DMS153 treated with DMSO at 0.1 percent for 48 hours (cell line): ENCODE data around the gene DACH1.

Experiments used
- DNase-seq: peaks from one replicate; lab custom pipeline; 2025; ENCODE audit not compliant: unreplicated experiment; lab: John Stamatoyannopoulos, UW

DACH1 gene

DNA sequence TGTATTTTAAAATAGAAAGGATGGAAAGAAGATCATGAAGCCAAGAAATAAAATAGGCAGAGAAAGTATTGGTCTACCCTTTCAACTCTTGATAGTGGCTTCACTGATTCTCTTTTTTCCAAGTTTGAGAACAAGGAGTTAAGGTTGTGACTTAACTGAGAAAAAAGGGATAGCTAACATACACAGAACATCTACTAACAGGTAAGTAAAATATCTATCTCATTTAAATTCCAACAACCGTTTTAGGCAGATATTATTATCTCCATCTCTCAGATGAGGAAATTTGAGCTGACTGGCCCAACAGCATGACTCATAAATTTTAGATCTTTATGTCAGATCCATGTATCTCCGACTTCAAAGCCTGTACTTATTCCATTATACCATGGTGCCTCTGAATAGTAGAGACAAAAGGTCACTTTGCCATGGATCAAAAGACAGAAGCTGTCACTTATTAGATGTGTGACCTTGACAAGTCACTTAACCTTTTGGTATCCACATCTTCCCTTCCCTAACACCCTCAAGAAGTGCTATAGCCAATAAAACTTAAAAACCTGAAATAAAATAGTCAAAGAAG, 152.1 kb downstream of the DACH1 start:
- no peak for DNase-seq

DNA sequence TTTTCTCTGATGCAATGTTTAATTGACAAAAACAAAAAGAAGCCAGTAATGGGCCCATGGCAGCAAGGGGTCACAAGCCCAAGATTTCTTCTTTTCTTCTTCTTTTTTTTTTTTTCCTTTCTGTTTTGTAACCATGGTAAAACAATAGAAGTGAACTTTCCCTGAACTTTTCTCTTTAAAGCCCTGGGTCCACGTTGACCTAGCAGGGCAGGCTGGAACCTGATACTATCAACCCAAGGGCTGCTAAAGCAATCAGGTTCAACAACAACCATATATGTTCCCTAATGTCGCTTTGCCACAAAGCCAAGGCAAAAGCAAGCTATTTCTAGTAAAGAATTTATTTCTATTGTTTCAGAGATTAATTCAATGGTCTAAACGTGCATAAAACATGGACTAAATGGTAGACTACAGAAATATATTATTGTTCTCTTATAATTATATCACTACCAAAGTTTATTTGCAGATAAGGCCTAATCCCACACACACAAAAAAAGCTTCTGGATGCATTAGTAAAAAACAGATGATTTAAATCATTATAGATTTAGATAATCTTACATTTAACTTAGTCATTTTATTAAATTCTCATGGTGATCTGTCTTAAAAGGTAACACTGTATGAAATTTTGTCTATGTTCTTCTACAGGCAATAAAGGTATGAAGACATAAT, 153.9 kb downstream of the DACH1 start:
- DNase-seq: no peak

DNA sequence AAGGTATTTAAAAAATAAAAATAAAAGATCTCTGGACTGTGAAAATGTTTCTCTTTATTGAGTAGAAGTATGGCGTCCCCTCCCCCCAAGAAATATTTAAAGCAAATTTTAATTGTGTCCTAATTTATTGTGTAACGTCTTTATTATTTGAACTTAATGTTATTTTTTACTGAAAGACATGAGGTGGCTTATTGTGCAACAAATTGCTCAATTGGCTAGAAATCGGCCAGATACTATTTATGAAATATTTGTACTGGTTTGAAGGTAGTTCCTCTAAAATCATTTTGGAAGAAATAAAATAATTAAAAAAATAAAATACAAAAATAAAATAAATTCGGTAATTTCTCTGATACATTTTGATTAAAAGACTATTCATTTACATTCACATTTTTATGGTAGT, 162.3 kb downstream of the DACH1 start:
- no peak for DNase-seq

DNA sequence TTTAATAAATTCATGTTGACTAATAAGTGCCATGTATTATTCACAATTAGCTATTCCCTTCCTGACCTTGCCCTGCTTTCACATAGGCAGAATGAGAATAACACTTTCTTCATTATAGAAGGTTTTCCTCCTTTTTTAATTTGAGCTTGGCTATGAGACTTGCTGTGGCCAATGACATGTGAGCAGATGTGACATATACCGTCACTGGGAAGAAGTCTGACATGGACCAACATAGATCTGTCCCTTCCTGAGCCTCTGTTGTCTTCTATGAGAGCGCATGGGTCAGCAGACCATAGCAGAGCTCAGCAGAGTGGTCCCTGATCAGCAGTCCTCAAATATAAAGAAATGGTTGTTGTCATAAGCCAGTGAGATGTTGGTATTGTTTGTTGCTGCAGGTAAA, 163.9 kb downstream of the DACH1 start:
- no peak for DNase-seq

DNA sequence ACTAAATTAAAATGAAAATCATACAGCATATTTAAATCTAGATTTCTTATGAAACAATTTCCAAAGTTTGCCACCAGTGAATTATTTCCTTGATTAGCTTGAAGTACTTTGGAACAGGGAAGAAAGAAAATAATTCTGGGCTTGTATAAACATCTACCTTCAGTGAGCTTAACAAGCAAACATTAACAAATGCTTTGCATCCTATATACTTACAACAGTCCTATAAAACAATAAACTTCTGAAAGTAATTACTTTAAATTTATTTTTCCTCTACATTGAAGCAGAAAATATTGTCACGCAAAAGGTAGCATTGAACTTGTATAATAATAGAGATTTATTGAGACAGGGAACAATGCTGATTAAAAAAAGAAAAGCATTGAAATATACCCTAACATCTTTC, 164.8 kb downstream of the DACH1 start:
- no peak for DNase-seq

GRCh38 chr13:71701741-71702140, 165.3 kb downstream of the DACH1 start:
- DNase-seq: no peak

GRCh38 chr13:71699342-71699741, 167.7 kb downstream of the DACH1 start:
- DNase-seq: no peak

DNA sequence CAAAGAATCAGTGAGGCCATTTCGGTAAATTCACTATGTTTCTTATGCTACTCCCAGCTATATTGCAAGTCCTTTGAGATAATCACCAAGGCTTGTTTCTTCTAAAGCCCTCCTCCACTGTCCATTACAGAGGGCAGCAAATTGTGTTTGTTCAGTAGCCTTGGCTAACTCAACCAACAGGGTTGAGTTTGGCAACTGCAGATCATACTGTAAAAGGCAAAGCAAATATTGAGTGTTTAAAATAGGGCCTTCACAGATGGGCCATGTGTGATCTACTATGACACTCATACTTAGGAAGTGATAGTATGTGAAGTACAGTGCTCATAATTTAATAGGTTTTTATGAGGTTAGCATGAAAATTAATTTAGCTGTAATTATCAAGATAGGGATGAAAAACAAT, 171.3 kb downstream of the DACH1 start:
- DNase-seq: no peak

GRCh38 chr13:71685072-71685471, 181.9 kb downstream of the DACH1 start:
- DNase-seq: no peak

DNA sequence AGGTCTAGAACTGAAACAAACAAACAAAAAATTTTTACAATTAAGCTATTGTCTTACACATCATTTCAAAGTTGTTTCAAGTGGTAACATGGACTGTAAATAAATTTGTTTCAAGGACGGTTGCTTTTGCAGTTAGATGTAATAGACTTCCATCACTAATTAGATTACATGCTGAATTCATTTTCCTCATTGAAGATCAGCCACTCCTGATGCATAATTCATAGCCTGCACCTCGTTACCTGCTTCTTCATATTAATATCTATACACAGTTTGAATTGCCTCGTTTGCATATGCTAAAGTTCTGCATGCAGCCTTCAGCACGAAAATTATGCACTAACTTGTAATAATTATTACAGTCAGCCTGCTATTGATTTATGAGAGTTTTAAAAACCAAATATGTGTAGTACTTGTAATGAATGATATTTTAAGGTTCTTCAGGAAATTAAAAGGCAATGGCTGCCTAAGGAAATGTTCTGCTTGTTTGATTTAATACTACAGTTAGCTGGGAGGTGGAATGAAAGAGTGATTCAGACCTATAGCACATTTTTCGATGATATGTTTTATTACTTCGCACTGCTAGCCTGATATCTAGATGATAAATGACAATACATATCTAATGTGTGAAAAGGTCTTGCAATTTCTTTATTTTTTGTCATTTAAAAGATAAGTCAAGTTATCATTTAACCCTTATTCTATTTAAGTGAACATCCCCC, 184.9 kb downstream of the DACH1 start:
- no peak for DNase-seq

GRCh38 chr13:71677124-71677523, 189.9 kb downstream of the DACH1 start:
- DNase-seq: no peak

GRCh38 chr13:71672512-71672911, 194.5 kb downstream of the DACH1 start:
- no peak for DNase-seq

GRCh38 chr13:71663431-71663830, 203.6 kb downstream of the DACH1 start:
- no peak for DNase-seq

DNA sequence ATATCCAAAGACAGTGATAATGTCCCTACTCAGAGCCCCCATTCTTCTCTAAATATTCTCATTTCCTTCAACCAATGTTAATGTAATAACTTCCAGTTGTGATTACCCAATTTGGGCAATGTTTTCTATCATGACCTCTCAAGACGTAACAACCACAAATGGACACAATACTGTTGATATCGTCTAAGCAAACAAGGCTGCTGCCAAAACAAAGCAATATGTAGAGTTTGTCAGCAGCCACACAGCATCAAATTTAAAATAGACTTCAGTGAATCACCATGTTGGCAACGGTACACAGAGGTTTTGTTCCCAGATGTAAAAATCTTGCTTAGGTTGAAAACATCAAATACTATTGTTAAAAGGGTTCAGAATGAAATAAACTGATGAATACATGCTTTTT, 205.1 kb downstream of the DACH1 start:
- DNase-seq: no peak

GRCh38 chr13:71659404-71659803, 207.6 kb downstream of the DACH1 start:
- no peak for DNase-seq

- DNase-seq: no peak
Measured at GRCh38 chr13:71645467-71645866, 221.5 kb downstream of the DACH1 start.

DNA sequence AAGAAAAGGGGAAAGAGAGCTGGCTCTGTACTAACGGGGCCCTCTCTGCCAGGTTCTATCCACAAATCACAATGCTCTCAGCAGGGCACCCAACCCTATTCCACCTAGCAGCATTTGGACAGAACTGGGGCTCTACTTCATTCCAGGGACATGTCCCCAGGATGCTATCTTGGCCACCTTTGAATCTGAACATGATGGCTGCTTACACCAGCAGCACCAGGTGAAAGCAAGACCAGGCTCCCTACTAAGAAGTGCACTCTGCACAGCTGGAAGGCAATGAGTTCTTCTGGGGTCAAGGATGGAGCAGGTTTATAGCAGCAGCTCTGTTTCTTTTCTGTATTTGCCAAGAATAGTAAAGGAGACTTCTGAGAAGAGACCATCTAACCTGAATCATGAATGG, 222.4 kb downstream of the DACH1 start:
- no peak for DNase-seq

DNA sequence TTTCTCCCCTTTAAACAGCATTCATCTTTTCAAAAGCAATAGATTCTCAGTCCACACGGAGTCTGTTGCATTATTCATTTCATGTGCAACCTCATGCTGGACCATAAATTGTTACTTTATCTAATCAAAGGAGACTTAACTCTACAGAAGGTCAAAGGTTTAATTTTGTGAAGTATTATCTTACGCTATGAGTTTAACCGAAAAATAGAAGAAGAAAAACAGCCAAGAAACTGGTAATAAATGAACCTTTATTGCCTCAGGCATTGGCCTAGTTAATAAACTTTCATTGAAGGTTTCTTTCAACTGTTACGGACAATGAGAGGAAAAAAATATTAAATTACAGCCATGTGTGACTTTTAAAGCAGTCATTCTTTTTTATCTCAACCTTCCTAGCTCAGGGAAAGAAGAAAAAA, 223.6 kb downstream of the DACH1 start:
- DNase-seq: no peak

GRCh38 chr13:71638751-71639150, 228.3 kb downstream of the DACH1 start:
- no peak for DNase-seq

GRCh38 chr13:71634602-71635443, 232.2 kb downstream of the DACH1 start:
- no peak for DNase-seq

GRCh38 chr13:71634182-71634581, 232.8 kb downstream of the DACH1 start:
- no peak for DNase-seq

- no peak for DNase-seq
Measured at GRCh38 chr13:71632721-71633120, 234.3 kb downstream of the DACH1 start.
